Ecto neural progenitor cell (in vitro differentiated cells): ENCODE data around the gene NOL9.
"Not testable (repeated sequence)": the region's sequence is repeated elsewhere in the genome, so short reads cannot be mapped to it uniquely, and the experiment has no call there.

ENCODE experiments used
- DNase-seq: peaks from one replicate; pipeline ENCODE4 v3.0.0-alpha.2; 2018; ENCODE audit warnings: low spot score

NOL9 gene

GRCh38 chr1:6502000-6502891 lies 52.1 kb downstream of the NOL9 start:
- no peak for DNase-seq

DNA sequence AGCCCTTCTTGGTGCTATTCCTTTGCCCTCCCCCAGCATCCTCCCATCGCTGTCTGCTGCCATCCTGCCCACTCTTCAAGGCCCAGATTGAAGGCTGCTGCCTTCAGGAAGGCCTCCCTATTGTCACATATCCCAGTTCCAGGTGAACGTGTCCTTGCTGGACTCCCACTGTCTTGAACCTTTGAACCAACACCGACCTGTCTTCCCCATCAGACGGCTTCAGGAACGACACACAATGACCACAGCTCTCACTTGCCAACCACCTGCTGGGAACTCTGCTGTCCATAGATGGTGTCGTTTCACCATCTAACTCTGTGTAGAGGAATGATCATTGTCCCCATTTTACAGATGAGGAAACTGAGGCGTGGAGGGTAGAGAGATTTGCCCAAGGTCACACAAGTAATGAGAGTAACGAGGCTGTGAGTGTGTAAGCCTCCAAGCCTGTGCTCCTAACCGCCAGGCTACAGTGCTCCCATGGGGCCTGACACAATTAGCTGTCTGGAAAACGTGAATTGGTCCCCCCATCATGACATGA lies 53.0 kb downstream of the NOL9 start:
- no peak for DNase-seq

DNA sequence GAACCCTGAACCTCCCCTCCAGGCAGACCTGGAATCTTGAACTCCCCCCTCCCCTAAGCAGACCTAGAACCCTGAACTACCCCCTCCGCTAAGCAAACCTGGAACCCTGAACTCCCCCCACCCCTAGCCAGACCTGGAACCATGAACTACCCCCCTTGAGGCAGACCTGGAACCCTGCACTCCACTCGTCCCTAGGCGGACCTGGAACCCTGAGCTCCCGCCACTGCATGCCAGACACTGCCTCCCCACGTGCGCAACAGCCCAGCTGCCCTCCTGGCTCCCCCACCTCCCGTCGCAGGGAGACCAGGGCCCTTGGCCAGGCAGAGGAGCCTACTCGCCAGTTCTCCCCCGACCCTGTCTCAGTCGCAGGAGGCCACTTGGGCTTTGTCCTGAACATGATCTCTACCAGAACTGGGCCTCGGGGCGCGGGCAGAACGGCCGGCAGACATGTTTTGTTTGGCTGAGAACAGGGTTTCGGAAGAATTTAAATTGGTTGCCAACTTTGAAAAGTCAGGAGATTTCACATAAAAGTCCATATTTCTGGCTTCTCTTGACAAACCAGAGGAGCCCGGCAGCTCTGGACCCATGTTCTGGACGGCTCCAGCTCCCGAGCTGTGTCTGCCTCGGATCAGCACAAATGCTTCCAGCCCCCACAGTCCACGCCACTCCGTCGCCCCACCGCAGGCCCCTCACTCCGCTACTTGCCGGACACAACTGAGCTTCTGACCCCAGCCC lies 53.6 kb downstream of the NOL9 start:
- peak; percentile 34 for DNase-seq

GRCh38 chr1:6499296-6499695 lies 55.0 kb downstream of the NOL9 start:
- DNase-seq = no peak

- DNase-seq = no peak
These were observed 55.7 kb downstream of the NOL9 start for GRCh38 chr1:6498576-6499111.

- DNase-seq = no peak
These were observed 56.3 kb downstream of the NOL9 start for GRCh38 chr1:6497867-6498575.

GRCh38 chr1:6497215-6497866 lies 57.0 kb downstream of the NOL9 start:
- DNase-seq = peak; percentile 86

DNA sequence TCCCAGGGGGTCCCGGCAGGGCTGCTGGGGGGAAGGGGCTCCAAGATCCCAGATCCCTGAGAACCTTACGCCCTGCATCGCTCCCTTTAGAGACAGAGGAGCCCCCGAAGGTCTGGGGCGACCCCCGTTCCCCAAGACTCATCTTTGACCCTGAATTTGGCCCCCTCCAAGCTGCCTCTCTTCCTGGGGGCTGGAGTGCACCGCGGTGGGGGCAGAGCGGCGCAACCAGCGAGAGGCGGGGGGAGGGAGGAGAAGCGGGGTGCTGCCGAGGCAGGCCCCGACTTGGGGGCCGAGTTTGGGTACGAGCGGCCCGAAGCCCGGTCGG lies 57.5 kb downstream of the NOL9 start:
- DNase-seq = no peak

- DNase-seq = no peak
These were observed 58.0 kb downstream of the NOL9 start for GRCh38 chr1:6496365-6496721.

DNA sequence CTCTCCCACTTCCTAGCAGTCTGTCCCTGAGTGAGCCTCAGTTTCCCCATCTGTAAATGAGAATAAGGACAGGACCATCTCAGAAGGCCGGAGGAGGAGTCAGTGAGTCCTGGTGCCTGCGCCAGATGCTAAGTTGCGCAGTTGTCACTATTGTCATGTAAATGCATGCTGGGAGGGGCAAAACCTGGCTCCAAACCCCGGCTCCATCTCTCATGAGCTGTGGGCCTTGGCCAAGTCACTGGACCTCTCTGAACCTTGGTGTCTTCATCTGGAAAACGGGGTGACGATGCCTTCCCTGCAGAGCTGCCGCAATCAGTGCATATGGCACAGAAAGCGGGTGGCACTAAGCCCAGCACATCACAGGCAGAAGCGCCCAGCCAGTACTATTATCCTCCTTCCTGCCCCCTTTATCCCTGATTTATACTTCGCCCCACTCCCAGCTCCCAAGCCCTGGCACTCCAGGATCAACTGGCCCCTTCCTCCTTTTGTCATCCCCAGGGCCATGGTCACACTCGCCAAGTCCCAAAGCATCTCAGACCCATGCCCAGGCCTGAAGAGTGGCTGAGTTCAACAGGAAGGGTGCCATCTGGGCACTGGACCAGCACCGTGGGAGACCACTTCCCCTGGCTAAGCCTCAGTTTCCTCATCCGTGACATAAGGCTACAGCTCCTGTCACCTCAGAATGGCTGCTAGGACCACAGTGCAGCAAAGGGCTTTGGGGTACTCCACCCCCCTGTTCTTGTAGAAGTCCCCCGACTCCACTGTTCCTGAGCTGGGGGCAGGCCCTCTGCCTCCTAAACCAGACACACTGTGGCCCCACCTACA lies 58.6 kb downstream of the NOL9 start:
- DNase-seq = no peak

- no peak for DNase-seq
These were observed 59.3 kb downstream of the NOL9 start for GRCh38 chr1:6495041-6495441.

DNA sequence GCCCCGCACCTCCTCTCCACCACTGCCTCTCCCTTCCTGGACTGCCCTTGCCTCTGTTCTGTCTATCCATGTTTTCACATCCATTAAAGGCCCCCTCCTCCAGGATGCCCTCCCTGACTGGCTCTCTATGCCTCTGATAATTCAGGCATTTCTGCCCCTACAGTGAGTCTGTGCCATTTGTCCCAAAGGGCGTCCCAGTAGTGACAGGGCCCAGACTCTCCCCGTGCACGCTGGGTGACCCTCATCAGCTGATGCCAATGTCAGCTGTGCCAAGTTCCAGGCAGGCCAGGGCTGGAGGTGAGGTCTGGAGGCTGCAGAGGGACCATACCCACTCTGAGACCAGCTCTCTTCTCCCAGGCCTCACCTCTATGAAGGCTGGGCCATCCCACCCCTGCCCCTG lies 59.7 kb downstream of the NOL9 start:
- no peak for DNase-seq

DNA sequence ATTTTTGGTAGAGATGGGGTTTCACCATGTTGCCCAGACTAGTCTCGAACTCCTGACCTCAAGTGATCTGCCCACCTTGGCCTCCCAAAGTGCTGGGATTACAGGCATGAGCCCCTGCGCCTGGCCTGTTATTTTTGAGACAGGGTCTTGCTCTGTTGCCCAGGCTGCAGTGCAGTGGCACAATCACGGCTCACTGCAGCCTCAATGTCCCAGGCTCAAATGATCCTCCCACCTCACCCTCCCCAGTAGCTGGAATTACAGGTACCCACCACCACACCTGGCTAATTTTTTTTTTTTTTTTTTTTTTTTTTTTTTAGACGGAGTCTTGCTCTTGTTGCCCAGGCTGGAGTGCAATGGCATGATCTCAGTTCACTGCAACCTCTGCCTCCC lies 60.5 kb downstream of the NOL9 start:
- not testable (repeated sequence) for DNase-seq

- no peak for DNase-seq
These were observed 62.3 kb downstream of the NOL9 start for GRCh38 chr1:6491966-6492365.

DNA sequence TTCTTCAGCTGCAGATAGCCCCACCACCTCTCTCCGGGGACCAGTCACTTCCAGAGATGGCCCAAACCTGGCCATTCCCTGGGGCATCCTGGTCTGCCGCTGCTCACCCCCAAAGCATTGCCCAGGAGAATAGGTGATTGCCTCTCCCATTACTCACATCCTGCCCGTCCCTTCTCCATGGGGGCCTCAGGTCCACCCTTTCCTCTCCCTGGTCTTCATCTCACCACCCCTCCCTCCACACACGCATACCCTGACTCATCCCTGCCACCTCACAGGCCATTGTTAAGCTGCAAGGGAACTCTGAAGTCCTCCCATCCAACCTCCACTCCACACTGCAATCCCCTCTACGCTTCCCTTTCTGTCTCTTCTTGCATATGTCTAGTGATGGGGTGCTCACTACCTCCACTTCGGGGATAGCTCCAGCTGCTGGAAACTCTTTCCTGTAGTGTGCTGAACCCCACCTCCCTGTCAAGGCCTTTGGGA lies 62.8 kb downstream of the NOL9 start, which contains the start of gene PLEKHG5:
PLEKHG5 (minus strand) TSS at position 188 of the 483 bp plus-strand sequence. CDS start 14,096 bp downstream, outside the sequence.
- no peak for DNase-seq

DNA sequence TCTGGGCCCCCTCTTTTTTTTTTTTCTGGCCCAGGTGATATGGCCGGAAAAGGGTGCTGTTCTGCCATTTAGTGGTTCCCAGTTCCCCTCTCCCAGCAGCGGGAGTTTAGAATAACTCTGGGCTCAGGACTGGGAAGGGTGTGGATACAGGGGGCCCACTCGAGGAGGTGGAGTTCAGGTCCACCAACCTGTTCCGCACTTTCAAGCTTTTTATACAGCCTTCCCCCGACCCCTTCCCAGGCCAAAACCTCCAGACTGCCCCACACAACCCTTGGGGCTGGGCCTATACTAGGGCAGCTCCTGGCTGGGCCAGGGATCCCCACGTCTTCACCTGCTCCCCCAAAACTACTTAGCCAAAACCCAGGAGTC lies 63.2 kb downstream of the NOL9 start:
- DNase-seq = no peak

DNA sequence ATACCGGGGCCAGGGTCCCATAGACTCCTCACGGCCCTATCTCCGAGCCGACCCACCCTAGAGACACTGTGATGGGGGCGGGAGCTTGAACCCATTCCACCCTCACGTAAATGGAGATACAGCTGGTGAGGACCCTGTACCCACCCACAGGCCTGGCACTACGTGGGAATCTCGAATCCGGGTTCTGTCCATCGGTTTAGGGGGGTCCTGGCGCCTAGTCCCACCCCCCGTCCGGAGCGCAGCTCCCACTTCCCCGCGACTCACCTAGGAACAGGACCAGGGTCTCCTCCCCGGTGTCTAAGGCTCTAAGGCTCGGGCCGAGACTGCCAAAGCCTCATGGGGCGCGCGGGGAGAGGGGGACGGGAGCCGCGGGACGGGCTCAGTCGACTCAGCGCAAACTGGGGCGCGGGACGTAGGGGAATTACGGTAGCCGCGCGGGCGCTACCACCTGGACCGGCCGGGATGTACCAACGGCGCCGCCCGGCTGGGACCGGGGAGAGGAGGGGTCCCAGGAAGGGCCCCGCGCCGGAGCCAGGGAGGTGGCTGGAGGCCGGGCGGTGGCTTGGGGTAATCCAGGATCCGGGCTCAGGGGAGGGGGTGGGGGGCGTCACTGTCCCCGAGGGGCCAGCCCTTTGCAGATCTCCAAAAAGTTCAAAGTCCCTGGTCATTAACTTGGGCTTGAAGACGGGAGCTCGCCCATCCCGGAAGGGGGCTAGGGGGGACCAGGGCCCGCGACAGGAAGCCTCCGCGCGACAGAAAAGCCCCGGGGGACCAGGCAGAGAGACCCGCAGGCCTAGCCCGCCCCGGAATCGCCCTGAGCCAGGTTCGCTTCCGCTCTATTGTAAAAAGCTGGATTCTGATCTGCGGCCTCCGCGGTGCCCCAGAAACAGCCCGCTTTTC lies 63.9 kb downstream of the NOL9 start:
- peak; percentile 85 for DNase-seq

DNA sequence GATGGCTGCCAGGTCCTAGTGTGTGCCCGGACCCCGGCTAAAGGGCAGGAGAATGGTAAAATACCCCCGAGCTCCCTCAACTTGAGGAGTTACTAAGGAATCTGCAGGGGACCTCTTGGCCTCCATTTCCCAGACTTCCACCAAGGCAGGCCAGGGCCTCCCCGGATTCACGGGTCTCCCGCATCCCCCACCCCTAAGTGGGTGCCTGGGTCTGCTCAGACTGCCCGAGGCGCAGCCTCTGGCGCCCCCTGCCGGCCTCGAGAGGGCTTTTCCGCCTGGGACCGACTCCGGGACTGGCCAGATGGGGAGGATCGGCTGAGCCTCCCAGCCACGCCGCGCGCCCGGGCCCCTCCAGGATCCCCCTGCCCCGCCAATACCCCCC lies 64.5 kb downstream of the NOL9 start:
- peak; percentile 90 for DNase-seq

- DNase-seq = no peak
These were observed 64.9 kb downstream of the NOL9 start for GRCh38 chr1:6489383-6489765.
